ENCODE results near the gene TGIF1.

TGIF1 gene

GRCh38 chr18:3434685-3435084 is 15.3 kb upstream of the TGIF1 start:
- DNase-seq = no peak

- no peak for DNase-seq
These were observed 9.6 kb upstream of the TGIF1 start for GRCh38 chr18:3440341-3440740.

- peak in 4 of 14 donors; percentile 10 to 36 (median 28) for DNase-seq
These were observed 8.7 kb upstream of the TGIF1 start for GRCh38 chr18:3441290-3441689.

- no peak for DNase-seq
These were observed 7.1 kb upstream of the TGIF1 start for GRCh38 chr18:3442919-3443318.

GRCh38 chr18:3444296-3444695 is 5.7 kb upstream of the TGIF1 start:
- DNase-seq = no peak

- DNase-seq = no peak
These were observed 5.0 kb upstream of the TGIF1 start for GRCh38 chr18:3444954-3445353.

- DNase-seq = peak in 6 of 14 donors; percentile 64 to 88 (median 75)
These were observed 2.7 kb upstream of the TGIF1 start for GRCh38 chr18:3447068-3447894.

GRCh38 chr18:3447895-3448837 is 1.8 kb upstream of the TGIF1 start:
- DNase-seq = peak; percentile 44 to 93 (median 86)

GRCh38 chr18:3448838-3449511 is 997 bp upstream of the TGIF1 start:
- peak in 13 of 14 donors; percentile 37 to 84 (median 78) for DNase-seq

- DNase-seq = peak in 3 of 14 donors; percentile 59 to 84 (median 71)
These were observed 410 bp upstream of the TGIF1 start for GRCh38 chr18:3449512-3450011.

GRCh38 chr18:3450799-3451182 is 819 bp downstream of the TGIF1 start:
- peak in 1 of 14 donors; percentile 68 for DNase-seq

- DNase-seq = peak; percentile 27 to 92 (median 82)
These were observed 1.4 kb downstream of the TGIF1 start for GRCh38 chr18:3451183-3451988.

GRCh38 chr18:3451989-3452749 is 2.2 kb downstream of the TGIF1 start:
- DNase-seq = peak in 10 of 14 donors; percentile 8 to 78 (median 54)

- peak in 1 of 14 donors; percentile 55 for DNase-seq
These were observed 3.0 kb downstream of the TGIF1 start for GRCh38 chr18:3452750-3453539.

- peak in 5 of 14 donors; percentile 14 to 46 (median 32) for DNase-seq
These were observed 3.8 kb downstream of the TGIF1 start for GRCh38 chr18:3453540-3454364.

- peak in 1 of 14 donors; percentile 8 for DNase-seq
These were observed 4.6 kb downstream of the TGIF1 start for GRCh38 chr18:3454365-3455089.

- no peak for DNase-seq
These were observed 5.2 kb downstream of the TGIF1 start for GRCh38 chr18:3455090-3455635.

Data from C1 segment of cervical spinal cord (tissue), 14 donors.